K562 (cell line): ENCODE results near the gene NPR1.
A peak's percentile ranks its signal among the peaks of the same experiment; 100 is the strongest.

Source experiments
- BCOR ChIP-seq: fragments of 450-650 bp; IDR thresholded peaks from 2 replicates; pipeline ENCODE4 v1.6.1; 2016
- FOSL1 ChIP-seq: fragments of 200-800 bp; sonication (Bioruptor generic); conservative IDR thresholded peaks from 2 replicates; pipeline ENCODE4 v1.6.1; 2016; ENCODE audit warnings: missing genetic modification characterization, missing compliant biosample characterization
- KDM4B ChIP-seq, 2 experiments: fragments of 450-650 bp in 1 of 2; sonication (generic) in 1 of 2; IDR thresholded peaks; 2 replicates each; pipeline ENCODE4 v1.6.1; 2016 to 2017; ENCODE audit warnings: borderline replicate concordance in 2 of 2, antibody characterized with exemption in 1 of 2, low read depth in 1 of 2, mild to moderate bottlenecking in 1 of 2
- NFE2 ChIP-seq: IDR thresholded peaks from 2 replicates; pipeline ENCODE4 v1.6.1; 2014; ENCODE audit warnings: antibody characterized with exemption, low read depth
- NFE2L1 ChIP-seq: fragments of 450-650 bp; IDR thresholded peaks from 2 replicates; pipeline ENCODE4 v1.6.1; 2016; ENCODE audit warnings: missing genetic modification characterization, low read depth, mild to moderate bottlenecking, missing compliant biosample characterization, moderate library complexity, borderline replicate concordance
- TCF7L2 ChIP-seq: fragments of 150-350 bp; IDR thresholded peaks from 2 replicates; pipeline ENCODE4 v1.6.1; 2016; ENCODE audit warnings: low read depth, mild to moderate bottlenecking, low read length, moderate library complexity
- YY1 ChIP-seq, 3 experiments: IDR thresholded peaks; 2 replicates each; pipeline ENCODE4 v1.6.1; 2011; ENCODE audit warnings: low read length in 2 of 3, mild to moderate bottlenecking in 2 of 3, moderate library complexity in 2 of 3, borderline replicate concordance in 1 of 3, control low read depth in 1 of 3, low read depth in 1 of 3; ENCODE audit not compliant: insufficient read depth in 3 of 3, insufficient replicate concordance in 2 of 3, control insufficient read depth in 1 of 3, insufficient read length in 1 of 3; ENCODE audit errors: extremely low read depth in 1 of 3
- ZNF764 ChIP-seq: fragments of 250-450 bp; sonication (Bioruptor Pico); IDR thresholded peaks from 2 replicates; pipeline ENCODE4 v1.4.0; 2020; ENCODE audit warnings: low read depth, mild to moderate bottlenecking, moderate library complexity
- TF ChIP-seq, protein P1 (sequence below), 3 experiments: IDR thresholded peaks in 2 of 3; conservative IDR thresholded peaks in 1 of 3; 2 replicates each; pipeline ENCODE4 v1.5.1; 2011 to 2012; ENCODE audit warnings: low read length in 3 of 3, mild to moderate bottlenecking in 3 of 3, control low read depth in 2 of 3, improper control_type of control experiment in 1 of 3, inconsistent platforms in 1 of 3, low read depth in 1 of 3, mixed read lengths in 1 of 3, moderate library complexity in 1 of 3; ENCODE audit not compliant: insufficient read depth in 2 of 3
- TF ChIP-seq, protein P2 (sequence below): fragments of 250-450 bp; sonication (Bioruptor Pico); IDR thresholded peaks from 2 replicates; pipeline ENCODE4 v1.8.0; 2022; ENCODE audit warnings: inconsistent platforms

DNA sequence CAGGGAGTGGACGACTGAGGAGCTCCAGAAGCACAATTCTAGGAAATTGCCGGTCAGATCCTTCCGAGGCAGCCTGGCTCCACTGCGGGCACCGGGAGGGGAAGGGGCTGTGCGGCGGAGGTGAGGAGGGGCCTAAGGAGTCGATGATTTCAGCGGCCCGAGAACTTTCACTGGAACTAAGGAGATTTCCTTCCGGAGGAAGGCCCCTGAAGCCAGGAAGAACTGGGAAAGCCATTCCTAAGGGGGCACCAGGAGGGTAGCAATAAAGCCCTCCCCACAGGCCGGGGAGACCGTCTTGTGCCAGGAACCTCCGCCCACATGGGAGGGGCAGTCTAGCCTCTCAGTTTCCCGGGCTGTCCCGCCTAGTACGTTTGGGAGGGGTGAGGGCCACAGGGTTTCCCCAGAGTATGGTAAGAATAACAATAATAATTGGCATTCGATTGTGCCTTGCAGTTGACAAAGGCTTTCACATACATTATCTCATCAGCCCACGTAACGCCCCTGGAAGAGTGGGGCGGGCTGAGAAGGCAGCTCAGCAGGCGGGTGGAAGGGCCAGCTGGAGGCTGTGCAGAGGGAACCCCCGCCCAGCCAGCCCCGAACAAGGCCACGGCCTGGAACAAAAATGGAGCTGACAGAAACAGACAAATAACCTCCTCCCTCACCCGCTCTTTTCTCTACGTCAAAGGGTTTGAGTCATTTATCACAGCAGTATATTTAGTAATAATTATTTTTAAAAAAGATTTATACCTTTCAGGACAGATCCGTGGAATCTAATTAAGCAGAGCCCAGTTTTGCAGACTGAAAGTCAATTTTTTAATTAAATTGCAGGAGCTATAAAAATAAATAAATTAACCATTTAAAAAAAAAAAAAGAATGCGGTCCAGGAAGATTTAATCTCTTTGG, 19.8 kb downstream of the NPR1 start:
- TF ChIP-seq, protein P1, sequence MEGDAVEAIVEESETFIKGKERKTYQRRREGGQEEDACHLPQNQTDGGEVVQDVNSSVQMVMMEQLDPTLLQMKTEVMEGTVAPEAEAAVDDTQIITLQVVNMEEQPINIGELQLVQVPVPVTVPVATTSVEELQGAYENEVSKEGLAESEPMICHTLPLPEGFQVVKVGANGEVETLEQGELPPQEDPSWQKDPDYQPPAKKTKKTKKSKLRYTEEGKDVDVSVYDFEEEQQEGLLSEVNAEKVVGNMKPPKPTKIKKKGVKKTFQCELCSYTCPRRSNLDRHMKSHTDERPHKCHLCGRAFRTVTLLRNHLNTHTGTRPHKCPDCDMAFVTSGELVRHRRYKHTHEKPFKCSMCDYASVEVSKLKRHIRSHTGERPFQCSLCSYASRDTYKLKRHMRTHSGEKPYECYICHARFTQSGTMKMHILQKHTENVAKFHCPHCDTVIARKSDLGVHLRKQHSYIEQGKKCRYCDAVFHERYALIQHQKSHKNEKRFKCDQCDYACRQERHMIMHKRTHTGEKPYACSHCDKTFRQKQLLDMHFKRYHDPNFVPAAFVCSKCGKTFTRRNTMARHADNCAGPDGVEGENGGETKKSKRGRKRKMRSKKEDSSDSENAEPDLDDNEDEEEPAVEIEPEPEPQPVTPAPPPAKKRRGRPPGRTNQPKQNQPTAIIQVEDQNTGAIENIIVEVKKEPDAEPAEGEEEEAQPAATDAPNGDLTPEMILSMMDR (IDR thresholded peaks at IDR 0.05 in 2 of 3, conservative IDR thresholded peaks at IDR 0.05 in 1 of 3; ENCODE audit: insufficient read depth in 2 of 3, low read depth in 1 of 3, low read length in 3 of 3): no peak
- no peak for TF ChIP-seq ZNF764 (CRISPR knock-in tag)
- TF ChIP-seq TCF7L2: no peak
- no peak for TF ChIP-seq FOSL1 (tag)
- no peak for TF ChIP-seq NFE2
- no peak for TF ChIP-seq BCOR
- peak in 1 of 3 experiments; percentile 24 for TF ChIP-seq YY1 (IDR thresholded peaks at IDR 0.05; ENCODE audit: borderline replicate concordance in 1 of 3, control insufficient read depth in 1 of 3, extremely low read depth in 1 of 3, insufficient read depth in 3 of 3, insufficient read length in 1 of 3, insufficient replicate concordance in 2 of 3, low read depth in 1 of 3, low read length in 2 of 3)
- TF ChIP-seq, protein P2, sequence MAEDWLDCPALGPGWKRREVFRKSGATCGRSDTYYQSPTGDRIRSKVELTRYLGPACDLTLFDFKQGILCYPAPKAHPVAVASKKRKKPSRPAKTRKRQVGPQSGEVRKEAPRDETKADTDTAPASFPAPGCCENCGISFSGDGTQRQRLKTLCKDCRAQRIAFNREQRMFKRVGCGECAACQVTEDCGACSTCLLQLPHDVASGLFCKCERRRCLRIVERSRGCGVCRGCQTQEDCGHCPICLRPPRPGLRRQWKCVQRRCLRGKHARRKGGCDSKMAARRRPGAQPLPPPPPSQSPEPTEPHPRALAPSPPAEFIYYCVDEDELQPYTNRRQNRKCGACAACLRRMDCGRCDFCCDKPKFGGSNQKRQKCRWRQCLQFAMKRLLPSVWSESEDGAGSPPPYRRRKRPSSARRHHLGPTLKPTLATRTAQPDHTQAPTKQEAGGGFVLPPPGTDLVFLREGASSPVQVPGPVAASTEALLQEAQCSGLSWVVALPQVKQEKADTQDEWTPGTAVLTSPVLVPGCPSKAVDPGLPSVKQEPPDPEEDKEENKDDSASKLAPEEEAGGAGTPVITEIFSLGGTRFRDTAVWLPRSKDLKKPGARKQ: no peak
- no peak for TF ChIP-seq NFE2L1 (tag)
- TF ChIP-seq KDM4B (IDR thresholded peaks at IDR 0.05; ENCODE audit: borderline replicate concordance in 2 of 2, low read depth in 1 of 2): no peak
